ENCODE results near the gene HSPB8.
"Not testable (repeated sequence)": the region's sequence is repeated elsewhere in the genome, so short reads cannot be mapped to it uniquely, and the experiment has no call there.

The HSPB8 gene

GRCh38 chr12:119206348-119207062 is 27.8 kb downstream of the HSPB8 start:
- no peak for DNase-seq (ENCODE audit: low read depth in 2 of 2)

- no peak for DNase-seq (ENCODE audit: low read depth in 2 of 2)
Measured at GRCh38 chr12:119207063-119207560, 28.4 kb downstream of the HSPB8 start.

DNA sequence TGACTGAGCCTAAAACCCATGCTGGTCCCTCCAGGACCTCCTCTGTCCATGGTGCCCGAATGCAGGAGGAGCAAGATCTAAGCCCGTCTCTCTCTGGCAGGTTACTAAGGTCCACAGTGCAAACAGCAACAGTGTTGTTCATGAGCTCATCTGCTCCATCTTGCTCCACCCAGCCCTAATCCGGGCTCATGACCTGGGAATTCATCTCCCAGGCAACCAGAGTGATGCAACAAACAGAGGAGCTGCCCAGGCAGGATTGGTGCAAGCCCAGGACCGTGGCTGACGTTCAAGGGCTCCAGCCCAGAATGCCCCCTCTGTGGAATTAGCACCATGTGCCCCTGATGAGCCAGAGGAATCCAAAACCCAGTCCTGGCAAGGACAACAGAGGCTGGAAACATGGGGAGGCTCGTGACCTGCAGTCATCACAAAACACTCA is 29.9 kb downstream of the HSPB8 start:
- no peak for DNase-seq (ENCODE audit: low read depth in 2 of 2)

GRCh38 chr12:119211884-119212283 is 33.2 kb downstream of the HSPB8 start:
- DNase-seq (ENCODE audit: low read depth in 2 of 2), result no peak

DNA sequence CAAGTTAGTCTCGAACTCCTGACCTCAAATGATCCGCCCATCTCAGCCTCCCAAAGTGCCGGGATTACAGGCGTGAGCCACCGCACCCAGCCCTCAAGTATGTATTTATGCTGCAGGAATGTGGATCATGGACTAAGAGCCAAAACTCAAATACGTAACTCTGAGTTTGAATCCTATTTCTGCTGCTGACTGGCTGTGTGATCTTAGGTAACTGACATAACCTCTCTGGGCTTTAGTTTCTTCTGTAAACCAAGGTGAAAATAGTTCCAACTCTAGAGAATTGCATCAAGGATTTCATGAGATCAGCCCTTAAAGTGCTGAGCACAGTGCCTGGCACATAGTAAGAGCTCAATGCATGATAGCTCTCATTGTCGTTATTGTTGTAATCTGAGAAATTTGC is 37.4 kb downstream of the HSPB8 start:
- DNase-seq (ENCODE audit: low read depth in 2 of 2), result no peak

DNA sequence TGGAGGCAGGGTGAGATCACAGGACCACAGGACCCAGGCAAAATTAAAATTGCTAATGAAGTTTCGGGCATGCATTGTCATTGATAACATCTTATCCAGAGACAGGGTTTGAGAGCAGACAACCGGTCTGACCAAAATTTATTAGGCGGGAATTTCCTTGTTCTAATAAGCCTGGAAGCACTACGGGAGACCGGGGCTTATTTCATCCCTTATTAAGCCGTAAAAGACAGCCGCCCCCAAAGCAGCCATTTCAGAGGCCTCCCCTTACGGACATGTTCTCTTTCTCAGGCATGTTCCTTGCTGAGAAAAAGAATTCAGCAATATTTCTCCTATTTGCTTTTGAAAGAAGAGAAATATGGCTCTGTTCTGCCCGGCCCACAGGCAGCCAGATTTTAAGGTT is 40.1 kb downstream of the HSPB8 start:
- DNase-seq (ENCODE audit: low read depth in 2 of 2), result not testable (repeated sequence)

DNA sequence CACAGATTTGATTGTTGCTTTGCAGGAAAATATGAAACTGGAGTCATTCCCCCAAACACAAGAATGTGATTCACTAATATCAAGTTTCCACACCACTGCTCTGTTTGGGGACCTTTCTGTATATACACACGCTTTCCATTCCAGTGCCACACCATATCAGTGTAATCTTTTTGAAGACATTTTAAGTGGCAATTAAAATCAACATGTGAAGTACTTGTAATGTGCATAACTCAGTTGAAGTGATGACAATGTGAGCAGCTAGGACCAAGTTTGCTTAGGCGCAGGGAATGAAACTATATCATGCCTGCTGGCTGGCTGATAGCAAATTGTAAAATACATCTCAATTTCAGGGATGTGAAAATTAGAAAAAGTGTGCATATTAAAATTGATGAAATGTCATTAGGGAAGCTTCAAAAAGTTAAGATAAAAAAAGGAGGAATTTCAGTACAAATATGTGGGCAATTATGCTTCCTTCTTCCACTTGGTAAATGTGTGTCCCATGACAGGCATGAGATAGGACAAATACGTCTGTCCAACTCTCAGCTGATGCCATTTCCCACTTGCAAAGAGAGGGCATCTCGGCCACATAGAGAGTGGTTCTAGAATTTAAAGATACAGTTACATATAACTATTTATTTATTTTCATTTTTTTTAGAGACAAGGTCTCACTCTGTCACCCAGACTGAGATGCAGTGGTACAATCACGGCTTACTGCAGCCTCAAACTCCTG is 43.7 kb downstream of the HSPB8 start:
- DNase-seq (ENCODE audit: low read depth in 2 of 2), result no peak

DNA sequence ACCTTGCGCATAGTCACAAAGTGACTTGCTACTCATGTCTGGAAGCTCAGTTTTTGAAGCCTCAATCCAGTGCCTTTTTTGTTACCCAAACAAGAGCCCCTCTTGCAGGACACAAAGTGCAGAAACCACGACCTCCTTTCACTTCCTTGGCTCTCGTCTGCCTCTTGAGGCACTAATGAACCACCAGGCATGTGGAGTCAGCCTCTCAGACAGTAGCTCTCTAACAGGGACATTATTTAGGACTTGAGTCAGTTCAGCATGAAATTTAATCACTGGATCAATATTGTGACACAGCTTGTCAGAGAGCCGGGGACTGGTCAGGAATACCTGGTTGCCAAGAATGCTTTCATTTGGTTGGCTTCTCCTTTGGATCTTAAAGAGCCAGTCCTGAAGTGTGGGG is 46.7 kb downstream of the HSPB8 start:
- DNase-seq (ENCODE audit: low read depth in 2 of 2), result no peak

DNA sequence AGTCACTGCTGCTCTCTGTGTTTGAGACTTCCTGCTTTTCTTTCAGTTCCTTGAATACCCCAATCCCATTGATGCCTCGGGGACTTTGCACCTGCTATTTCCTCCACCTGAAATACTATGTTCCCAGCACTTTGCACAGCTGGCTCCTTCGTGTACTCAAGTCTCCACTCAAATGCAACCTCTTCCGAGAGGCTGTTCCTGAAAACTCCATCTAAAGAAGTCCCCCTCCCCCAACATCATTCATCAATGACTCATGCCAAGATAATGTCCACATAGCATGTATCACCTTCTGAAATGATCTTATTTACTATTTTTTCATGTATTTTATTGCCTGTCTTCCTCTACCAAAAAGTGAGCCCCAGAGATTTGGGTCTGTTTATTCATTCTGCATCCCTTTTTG is 48.6 kb downstream of the HSPB8 start:
- DNase-seq (ENCODE audit: low read depth in 2 of 2), result no peak

- no peak for DNase-seq (ENCODE audit: low read depth in 2 of 2)
Measured at GRCh38 chr12:119229205-119229604, 50.5 kb downstream of the HSPB8 start.

DNA sequence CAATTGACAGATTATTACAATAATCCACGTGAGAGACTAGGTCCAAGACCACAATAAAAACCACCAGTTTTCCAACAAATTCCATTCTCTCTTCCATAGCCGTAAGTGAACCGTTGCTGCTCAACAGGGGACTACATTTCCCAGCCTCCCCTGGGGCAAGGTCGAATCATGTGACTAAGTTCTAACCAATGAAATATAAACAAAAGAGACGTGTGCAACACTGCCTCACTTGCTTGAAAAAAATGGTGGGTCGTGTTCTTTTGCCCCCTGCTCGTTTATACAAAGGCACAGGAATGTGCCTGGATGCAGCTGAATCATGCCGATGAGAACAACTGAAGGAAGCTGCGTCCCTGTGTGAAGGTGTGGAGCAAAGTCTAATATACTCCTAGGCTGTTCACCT is 51.1 kb downstream of the HSPB8 start:
- DNase-seq (ENCODE audit: low read depth in 2 of 2), result no peak

DNA sequence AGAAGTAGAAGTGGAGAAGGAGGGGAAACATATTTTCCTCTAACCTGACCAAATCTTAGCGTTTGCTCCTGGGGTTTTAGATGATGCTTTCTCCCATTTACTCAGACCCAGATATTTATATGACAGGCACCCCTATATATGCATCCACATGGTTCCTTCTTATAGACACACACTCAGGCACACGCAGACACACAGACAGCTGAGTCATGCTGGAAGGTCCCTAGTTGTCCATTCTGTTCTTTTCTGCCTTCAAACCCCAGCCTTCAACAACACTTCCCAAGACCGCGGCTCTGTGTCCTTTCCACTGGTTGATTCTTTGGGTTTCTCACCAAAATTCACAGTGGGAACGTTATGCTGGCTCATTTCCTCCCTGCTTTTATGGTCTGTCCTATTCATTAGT is 52.1 kb downstream of the HSPB8 start:
- no peak for DNase-seq (ENCODE audit: low read depth in 2 of 2)

DNA sequence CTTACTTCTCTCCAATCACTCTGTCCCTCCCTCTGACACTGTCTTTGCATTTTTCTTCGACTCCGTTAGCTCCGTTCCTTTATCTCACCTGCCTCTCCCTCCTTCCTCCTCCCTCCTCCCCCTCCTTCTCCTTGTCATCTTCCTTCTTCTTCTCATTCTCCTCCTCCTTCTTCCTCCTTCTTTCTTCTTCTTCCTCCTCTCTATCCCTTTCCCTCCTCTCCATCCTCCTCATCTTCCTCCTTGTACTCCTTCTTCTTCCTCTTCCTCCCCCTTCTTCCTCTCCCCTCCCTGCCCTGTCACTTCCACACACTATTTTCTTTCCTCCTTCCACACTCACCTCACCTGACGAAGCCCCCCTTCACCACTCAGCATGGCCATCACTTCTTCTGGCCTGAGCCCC is 53.0 kb downstream of the HSPB8 start:
- DNase-seq (ENCODE audit: low read depth in 2 of 2), result no peak

DNA sequence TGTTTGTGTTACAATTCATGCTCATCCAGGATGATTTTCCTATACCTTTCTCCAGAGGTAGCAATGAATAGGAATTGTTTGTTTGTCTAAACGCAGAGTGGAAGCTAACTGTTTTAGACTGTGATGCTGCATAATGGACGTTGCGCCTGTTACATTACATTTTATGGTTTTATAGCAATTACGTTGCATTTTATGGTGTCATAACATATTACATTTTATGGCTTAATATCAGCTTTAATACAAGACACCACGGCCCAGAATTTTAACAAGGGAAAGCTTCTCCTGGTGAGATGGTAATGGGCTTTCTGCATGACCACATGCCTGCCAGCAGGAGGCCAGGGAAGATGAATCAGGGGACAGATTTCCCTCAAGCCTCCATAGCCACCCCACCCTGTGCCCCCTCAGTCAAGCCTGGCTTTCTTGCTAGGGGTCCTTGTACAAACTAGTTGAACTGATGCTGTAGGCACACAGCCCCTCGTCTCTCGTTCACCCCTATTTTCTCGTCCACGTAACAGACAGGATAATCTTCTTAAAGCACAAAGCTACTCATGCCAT is 56.5 kb downstream of the HSPB8 start:
- no peak for DNase-seq (ENCODE audit: low read depth in 2 of 2)

DNA sequence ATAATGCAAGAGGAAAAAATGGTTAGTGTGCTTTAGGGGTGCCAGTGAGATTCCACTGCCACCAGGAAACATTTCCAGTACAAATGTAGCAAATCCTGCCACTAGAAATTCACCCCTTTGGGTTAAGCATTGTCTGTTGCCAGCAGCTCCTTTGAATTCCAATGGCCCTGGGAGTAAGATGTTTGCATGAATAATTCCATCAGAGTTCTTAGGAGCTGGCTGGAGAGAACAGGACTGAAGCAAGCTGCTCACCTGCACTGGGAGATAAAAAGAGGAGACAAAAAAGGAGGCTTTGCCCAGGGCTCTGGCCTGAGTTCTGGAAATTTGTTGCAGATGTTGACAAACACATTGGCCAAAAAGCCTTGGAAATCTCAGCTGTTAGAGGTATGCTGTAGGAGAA is 57.6 kb downstream of the HSPB8 start:
- no peak for DNase-seq (ENCODE audit: low read depth in 2 of 2)

GRCh38 chr12:119239040-119239439 is 60.3 kb downstream of the HSPB8 start:
- no peak for DNase-seq (ENCODE audit: low read depth in 2 of 2)

- DNase-seq (ENCODE audit: low read depth in 2 of 2), result no peak
Measured at GRCh38 chr12:119241049-119241448, 62.3 kb downstream of the HSPB8 start.

GRCh38 chr12:119241580-119242169 is 62.9 kb downstream of the HSPB8 start:
- DNase-seq (ENCODE audit: low read depth in 2 of 2), result no peak
